SK-N-SH (cell line): ENCODE results near the gene SPTBN1. TPM values are rescaled to one million over a fixed set of nuclear protein-coding genes. Genes with fewer than 3 reads are reported as not detected.

Source experiments
- CTCF ChIA-PET: fragments of 300-600, 350-600 bp; formaldehyde crosslinking; extraction: SDS; loops from one replicate; lab custom pipeline; 2021; lab: Yijun Ruan, JAX
- POLR2A ChIA-PET: fragments of 350-600 bp; sonication (Branson Sonifier 250); formaldehyde crosslinking; extraction: SDS; loops from one replicate; lab custom pipeline; 2020; ENCODE audit warnings: antibody characterized with exemption, inconsistent platforms; lab: Yijun Ruan, JAX
- DNase-seq: peaks from one replicate; pipeline ENCODE4 v3.0.0; 2012
- H2AFZ ChIP-seq: fragments of 200-600 bp; sonication (generic); 2 replicates; pipeline ENCODE4 v1.8.1; 2016; ENCODE audit warnings: antibody characterized with exemption, mild to moderate bottlenecking, low read depth
- H3F3A ChIP-seq: fragments of 200-600 bp; sonication (generic); replicated peaks from 2 replicates; pipeline ENCODE3; 2016; ENCODE audit warnings: antibody characterized with exemption, mild to moderate bottlenecking; ENCODE audit not compliant: insufficient read depth
- H3K27ac ChIP-seq, 2 experiments: fragments of 200-500 bp in 1 of 2; fragments of 200-600 bp in 1 of 2; sonication (Bioruptor generic) in 1 of 2; sonication (generic), shearing (Covaris generic) in 1 of 2; 2 replicates each; pipeline versions ENCODE4 v1.5.1 to v1.6.1; 2014 to 2016; ENCODE audit warnings: low read depth in 2 of 2, inconsistent platforms in 1 of 2, low read length in 1 of 2, mild to moderate bottlenecking in 1 of 2, mixed read lengths in 1 of 2
- H3K27me3 ChIP-seq: fragments of 200-600 bp; sonication (generic), shearing (Covaris generic); 2 replicates; pipeline ENCODE4 v1.6.1; 2016; ENCODE audit warnings: mixed run types; ENCODE audit not compliant: insufficient read depth
- H3K36me3 ChIP-seq, 2 experiments: fragments of 200-500 bp in 1 of 2; fragments of 200-600 bp in 1 of 2; sonication (Bioruptor generic) in 1 of 2; sonication (generic) in 1 of 2; replicated peaks in 1 of 2; 2 replicates each; pipeline versions ENCODE3 to v1.5.1; 2014 to 2016; ENCODE audit warnings: low read length in 1 of 2, mild to moderate bottlenecking in 1 of 2; ENCODE audit not compliant: insufficient read depth in 2 of 2, control insufficient read depth in 1 of 2
- H3K4me1 ChIP-seq, 2 experiments: fragments of 200-500 bp in 1 of 2; fragments of 200-600 bp in 1 of 2; sonication (Bioruptor generic) in 1 of 2; sonication (generic), shearing (Covaris generic) in 1 of 2; 2 replicates each; pipeline versions ENCODE4 v1.5.1 to v1.6.1; 2014 to 2016; ENCODE audit warnings: low read depth in 1 of 2, low read length in 1 of 2, mixed run types in 1 of 2; ENCODE audit not compliant: insufficient read depth in 2 of 2, control insufficient read depth in 1 of 2
- H3K4me2 ChIP-seq: fragments of 200-600 bp; sonication (generic), shearing (Covaris generic); 2 replicates; pipeline ENCODE4 v1.6.1; 2017; ENCODE audit warnings: mixed run types
- H3K4me3 ChIP-seq, 2 experiments: fragments of 200-500 bp in 1 of 2; fragments of 200-600 bp in 1 of 2; sonication (Bioruptor generic) in 1 of 2; sonication (generic), shearing (Covaris generic) in 1 of 2; 2 replicates each; pipeline versions ENCODE4 v1.5.1 to v1.8.1; 2014 to 2016; ENCODE audit warnings: low read depth in 2 of 2, inconsistent platforms in 1 of 2, low read length in 1 of 2, mild to moderate bottlenecking in 1 of 2, mixed read lengths in 1 of 2, moderate library complexity in 1 of 2
- H3K79me2 ChIP-seq: fragments of 200-600 bp; sonication (generic); 2 replicates; pipeline ENCODE4 v1.8.1; 2017; ENCODE audit warnings: mild to moderate bottlenecking; ENCODE audit not compliant: insufficient read depth
- H3K9ac ChIP-seq: fragments of 200-600 bp; sonication (generic); 2 replicates; pipeline ENCODE4 v1.6.1; 2017; ENCODE audit warnings: mixed run types
- H3K9me2 ChIP-seq: fragments of 200-600 bp; sonication (generic); 2 replicates; pipeline ENCODE4 v1.6.1; 2017; ENCODE audit warnings: mixed run types
- H3K9me3 ChIP-seq: fragments of 200-600 bp; sonication (generic); 2 replicates; pipeline ENCODE4 v1.6.1; 2017; ENCODE audit warnings: mixed run types, mild to moderate bottlenecking, moderate library complexity
- H4K20me1 ChIP-seq: fragments of 200-600 bp; sonication (generic); 2 replicates; pipeline ENCODE4 v1.6.1; 2017; ENCODE audit warnings: mild to moderate bottlenecking, mixed run types; ENCODE audit not compliant: insufficient read depth
- ELF1 ChIP-seq: IDR thresholded peaks from 2 replicates; pipeline ENCODE4 v1.4.0; 2012
- EZH2phosphoT487 ChIP-seq: fragments of 200-600 bp; sonication (generic); IDR thresholded peaks from 2 replicates; pipeline ENCODE4 v1.6.1; 2017; ENCODE audit warnings: low read depth, mixed run types, mild to moderate bottlenecking, antibody characterized with exemption, moderate library complexity, borderline replicate concordance
- GATA2 ChIP-seq: sonication (generic); formaldehyde crosslinking; IDR thresholded peaks from 2 replicates; pipeline ENCODE4 v1.5.0; 2020; ENCODE audit warnings: mild to moderate bottlenecking, missing genetic modification reagents
- MXI1 ChIP-seq: IDR thresholded peaks from 2 replicates; pipeline ENCODE4 v1.6.1; 2012; ENCODE audit warnings: mild to moderate bottlenecking, low read depth, low read length, improper control_type of control experiment
- NFIC ChIP-seq: IDR thresholded peaks from 2 replicates; pipeline ENCODE4 v1.4.0; 2012; ENCODE audit warnings: borderline replicate concordance
- POLR2AphosphoS5 ChIP-seq: IDR thresholded peaks from 2 replicates; pipeline ENCODE4 v1.6.1; 2012; ENCODE audit warnings: low read depth, low read length
- RAD21 ChIP-seq: IDR thresholded peaks from 2 replicates; pipeline ENCODE4 v1.6.1; 2012; ENCODE audit warnings: mild to moderate bottlenecking, low read length
- SIN3A ChIP-seq: IDR thresholded peaks from 2 replicates; pipeline ENCODE4 v1.6.1; 2012; ENCODE audit warnings: low read depth, mild to moderate bottlenecking, low read length, moderate library complexity, borderline replicate concordance
- TEAD4 ChIP-seq: IDR thresholded peaks from 2 replicates; pipeline ENCODE4 v1.4.0; 2012; ENCODE audit warnings: mild to moderate bottlenecking, borderline replicate concordance; ENCODE audit not compliant: insufficient read depth
- YY1 ChIP-seq: IDR thresholded peaks from 2 replicates; pipeline ENCODE4 v1.4.0; 2012; ENCODE audit warnings: low read depth, mild to moderate bottlenecking
- WGBS: methylation state at CpG from one replicate; pipeline ENCODE4 v1.1.6; 2017; ENCODE audit warnings: low lambda C conversion rate; 5-methylcytosine and 5-hydroxymethylcytosine counted together
- polyA plus RNA-seq, 3 experiments: library from polyadenylated mRNA; depleted of rRNA; stranded (reverse); fragments of >200 nt; gene quantifications; 2 replicates each; pipeline ENCODE4 v1.2.3, GENCODE V29; 2012
- TF ChIP-seq, protein P1 (sequence below): IDR thresholded peaks from 2 replicates; pipeline ENCODE4 v1.6.1; 2012; ENCODE audit warnings: mild to moderate bottlenecking, low read depth, low read length, moderate library complexity
- TF ChIP-seq, protein P2 (sequence below): fragments of 200-600 bp; sonication (generic); IDR thresholded peaks from 2 replicates; pipeline ENCODE4 v1.6.1; 2017; ENCODE audit warnings: antibody characterized with exemption, mild to moderate bottlenecking, moderate library complexity

Gene SPTBN1
- polyA plus RNA-seq, 1 of the 3 experiments (the other 2 are of a cell fraction), result 29.1 TPM

DNA sequence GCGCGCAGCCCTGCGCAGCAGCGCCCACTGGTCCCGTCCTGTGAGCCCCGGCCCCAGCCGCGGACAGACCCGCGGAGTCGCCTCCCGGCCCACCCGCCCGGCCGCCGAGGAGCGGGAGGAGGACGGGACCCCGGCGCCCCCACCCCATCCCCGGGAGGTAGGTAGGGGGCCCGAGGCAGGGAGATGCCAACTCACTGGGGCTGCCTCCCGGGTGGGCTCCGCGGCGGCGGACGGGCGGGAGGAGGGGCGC lies 160 bp downstream of the SPTBN1 start:
- Histone ChIP-seq H3K27me3 (no peaks in the 10 kb centered on the region), H4K20me1 (peaks cover 34% of the 10 kb centered on the region), H3K4me2 (peak overlapping the region; percentile 97; the same call in 1 of the 2 replicates), H3F3A (peaks cover 6% of the 10 kb centered on the region), H3K36me3 (peaks cover 0 to 6% of the 10 kb centered on the region in 2 experiments), H3K4me1 (peaks cover 15 to 18% of the 10 kb centered on the region in 2 experiments; a peak in 2 of 4 replicates), H3K79me2 (peaks cover 43% of the 10 kb centered on the region), H2AFZ (no peak overlapping the region), H3K9ac (peak overlapping the region; percentile 80; the same call in 1 of the 2 replicates), H3K9me2 (no peaks in the 10 kb centered on the region), H3K4me3 (peak overlapping the region; percentile 86 to 88), H3K27ac (peak overlapping the region; percentile 70 to 88), H3K9me3 (no peaks in the 10 kb centered on the region)
- no peak for DNase-seq
- POLR2A ChIA-PET, result interaction anchor here (1.0 to 1.5 kb wide), 3 partner anchors 249 to 349 kb away, joined by 3 to 6 read pairs (median 3); no protein-coding TSS in a partner anchor
- WGBS, result no CpG with 5 or more reads among the region's 30 CpGs
- CTCF ChIA-PET, result interaction anchor here (1.1 kb wide), 1 partner anchor 349 kb away, joined by 3 read pairs; no protein-coding TSS in a partner anchor
- no peak for TF ChIP-seq EZH2phosphoT487
- TF ChIP-seq, protein P1, sequence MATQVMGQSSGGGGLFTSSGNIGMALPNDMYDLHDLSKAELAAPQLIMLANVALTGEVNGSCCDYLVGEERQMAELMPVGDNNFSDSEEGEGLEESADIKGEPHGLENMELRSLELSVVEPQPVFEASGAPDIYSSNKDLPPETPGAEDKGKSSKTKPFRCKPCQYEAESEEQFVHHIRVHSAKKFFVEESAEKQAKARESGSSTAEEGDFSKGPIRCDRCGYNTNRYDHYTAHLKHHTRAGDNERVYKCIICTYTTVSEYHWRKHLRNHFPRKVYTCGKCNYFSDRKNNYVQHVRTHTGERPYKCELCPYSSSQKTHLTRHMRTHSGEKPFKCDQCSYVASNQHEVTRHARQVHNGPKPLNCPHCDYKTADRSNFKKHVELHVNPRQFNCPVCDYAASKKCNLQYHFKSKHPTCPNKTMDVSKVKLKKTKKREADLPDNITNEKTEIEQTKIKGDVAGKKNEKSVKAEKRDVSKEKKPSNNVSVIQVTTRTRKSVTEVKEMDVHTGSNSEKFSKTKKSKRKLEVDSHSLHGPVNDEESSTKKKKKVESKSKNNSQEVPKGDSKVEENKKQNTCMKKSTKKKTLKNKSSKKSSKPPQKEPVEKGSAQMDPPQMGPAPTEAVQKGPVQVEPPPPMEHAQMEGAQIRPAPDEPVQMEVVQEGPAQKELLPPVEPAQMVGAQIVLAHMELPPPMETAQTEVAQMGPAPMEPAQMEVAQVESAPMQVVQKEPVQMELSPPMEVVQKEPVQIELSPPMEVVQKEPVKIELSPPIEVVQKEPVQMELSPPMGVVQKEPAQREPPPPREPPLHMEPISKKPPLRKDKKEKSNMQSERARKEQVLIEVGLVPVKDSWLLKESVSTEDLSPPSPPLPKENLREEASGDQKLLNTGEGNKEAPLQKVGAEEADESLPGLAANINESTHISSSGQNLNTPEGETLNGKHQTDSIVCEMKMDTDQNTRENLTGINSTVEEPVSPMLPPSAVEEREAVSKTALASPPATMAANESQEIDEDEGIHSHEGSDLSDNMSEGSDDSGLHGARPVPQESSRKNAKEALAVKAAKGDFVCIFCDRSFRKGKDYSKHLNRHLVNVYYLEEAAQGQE, result peak; percentile 35; the same call in 1 of the 2 replicates
- TF ChIP-seq NFIC, result no peak
- TF ChIP-seq RAD21, result no peak
- no peak for TF ChIP-seq GATA2 (CRISPR knock-in tag)
- TF ChIP-seq YY1, result no peak
- 0 out of 2 replicates have a peak, but pooled peaks have one; percentile 56 for TF ChIP-seq SIN3A
- no peak for TF ChIP-seq POLR2AphosphoS5
- TF ChIP-seq ELF1, result no peak
- no peak for TF ChIP-seq MXI1
- no peak for TF ChIP-seq TEAD4
- TF ChIP-seq, protein P2, sequence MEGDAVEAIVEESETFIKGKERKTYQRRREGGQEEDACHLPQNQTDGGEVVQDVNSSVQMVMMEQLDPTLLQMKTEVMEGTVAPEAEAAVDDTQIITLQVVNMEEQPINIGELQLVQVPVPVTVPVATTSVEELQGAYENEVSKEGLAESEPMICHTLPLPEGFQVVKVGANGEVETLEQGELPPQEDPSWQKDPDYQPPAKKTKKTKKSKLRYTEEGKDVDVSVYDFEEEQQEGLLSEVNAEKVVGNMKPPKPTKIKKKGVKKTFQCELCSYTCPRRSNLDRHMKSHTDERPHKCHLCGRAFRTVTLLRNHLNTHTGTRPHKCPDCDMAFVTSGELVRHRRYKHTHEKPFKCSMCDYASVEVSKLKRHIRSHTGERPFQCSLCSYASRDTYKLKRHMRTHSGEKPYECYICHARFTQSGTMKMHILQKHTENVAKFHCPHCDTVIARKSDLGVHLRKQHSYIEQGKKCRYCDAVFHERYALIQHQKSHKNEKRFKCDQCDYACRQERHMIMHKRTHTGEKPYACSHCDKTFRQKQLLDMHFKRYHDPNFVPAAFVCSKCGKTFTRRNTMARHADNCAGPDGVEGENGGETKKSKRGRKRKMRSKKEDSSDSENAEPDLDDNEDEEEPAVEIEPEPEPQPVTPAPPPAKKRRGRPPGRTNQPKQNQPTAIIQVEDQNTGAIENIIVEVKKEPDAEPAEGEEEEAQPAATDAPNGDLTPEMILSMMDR, result no peak
